GM18511 (cell line): ENCODE data around the gene TARBP2.
"Not testable (repeated sequence)": the region's sequence is repeated elsewhere in the genome, so short reads cannot be mapped to it uniquely, and the experiment has no call there.

Experiments used
- ATAC-seq: cut with Tn5 transposase; IDR thresholded peaks from one replicate; pipeline ENCODE4 v1.9.1; 2021; ENCODE audit warnings: mild to moderate bottlenecking, moderate library complexity; ENCODE audit not compliant: unreplicated experiment

Gene TARBP2

DNA sequence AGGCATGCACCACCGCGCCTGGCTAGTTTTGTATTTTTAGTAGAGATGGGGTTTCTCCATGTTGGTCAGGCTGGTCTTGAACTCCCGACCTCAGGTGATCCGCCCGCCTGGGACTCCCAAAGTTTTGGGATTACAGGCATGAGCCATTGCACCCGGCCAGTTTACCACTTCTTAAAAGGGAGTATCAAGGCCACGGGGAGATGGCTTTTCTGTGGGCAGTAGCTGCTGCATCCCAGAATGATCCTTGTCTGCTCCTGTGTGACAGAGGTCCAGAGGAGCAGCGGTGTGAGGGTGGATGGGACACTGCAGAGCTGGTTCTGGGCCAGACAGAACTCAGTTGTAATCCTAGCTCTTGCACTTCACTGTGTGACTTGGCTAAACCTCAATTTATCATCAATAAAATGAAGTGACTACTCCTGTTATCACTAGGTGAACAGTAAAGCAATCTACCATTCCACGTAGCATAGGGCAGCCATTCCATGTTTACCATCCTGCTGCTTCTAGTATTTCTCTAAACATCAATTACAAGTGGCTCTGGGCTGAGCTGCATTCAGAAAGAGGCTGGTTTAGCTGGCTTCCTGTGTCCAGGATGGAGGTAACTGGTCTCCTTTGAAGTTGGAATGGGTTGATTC is 9.2 kb downstream of the TARBP2 start:
- ATAC-seq, result no peak

DNA sequence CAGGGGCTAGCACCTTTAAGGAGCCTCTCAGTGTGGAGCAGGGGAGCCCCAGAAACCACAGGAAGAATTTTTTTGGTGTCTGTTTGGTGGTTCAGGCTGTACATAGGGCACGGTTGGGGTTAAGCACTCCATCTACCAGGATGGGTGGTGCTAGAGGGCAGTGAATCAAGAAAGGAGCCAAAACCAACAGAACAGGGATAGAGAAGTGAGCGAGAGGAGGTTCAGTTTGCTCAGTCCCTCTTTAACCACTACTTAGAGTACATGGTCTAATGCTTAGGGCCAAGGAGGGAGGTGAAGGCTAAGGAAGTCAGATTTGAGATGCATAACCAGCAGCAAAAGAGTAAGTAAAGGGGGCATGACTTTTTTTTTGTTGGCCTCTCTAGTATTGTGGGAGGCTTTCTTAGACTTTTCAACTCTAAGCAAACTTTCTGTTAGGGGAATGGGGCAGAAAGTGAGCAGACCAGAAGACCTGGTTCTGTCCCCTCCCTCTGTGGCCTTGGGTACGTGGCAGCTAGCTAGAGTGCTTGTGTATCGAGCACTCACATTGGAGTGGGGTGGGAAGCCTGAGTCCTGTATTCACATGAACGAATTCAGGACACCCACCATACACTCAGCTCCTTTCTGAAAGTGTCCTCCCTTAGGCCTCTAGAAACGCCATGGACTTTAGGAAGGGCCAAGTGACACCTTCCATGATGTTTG is 12.8 kb downstream of the TARBP2 start:
- ATAC-seq, result no peak

DNA sequence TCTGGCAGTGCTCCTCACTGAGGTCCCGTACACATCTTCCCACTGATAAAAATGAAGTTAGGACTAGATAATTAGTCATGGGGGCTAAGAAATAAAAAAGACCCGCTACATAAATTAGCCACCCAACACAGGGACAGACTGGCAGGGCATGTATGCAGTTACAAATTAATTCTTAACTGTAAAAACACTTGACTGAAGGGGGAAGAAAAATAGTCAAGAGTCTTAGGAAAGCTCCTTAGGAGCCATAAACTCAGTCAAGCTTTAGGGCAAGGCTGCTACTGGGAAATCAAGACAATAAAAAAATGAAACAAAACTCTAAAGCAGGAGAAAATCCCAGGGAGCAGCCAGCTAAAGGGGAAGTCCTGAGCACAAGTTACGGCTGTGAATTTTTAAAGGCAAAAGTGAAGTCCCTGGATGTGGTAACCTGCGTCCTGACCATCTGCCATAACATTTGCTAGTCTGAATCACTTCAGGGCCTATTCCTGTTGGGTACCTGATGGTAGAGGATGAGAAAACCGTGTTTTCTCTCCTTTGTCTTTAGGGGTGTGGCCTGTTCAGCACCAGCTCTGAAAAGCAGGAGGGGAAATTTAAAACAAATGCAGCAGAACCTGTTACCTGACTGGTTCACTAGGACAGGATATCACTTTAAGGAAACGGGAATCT is 13.7 kb downstream of the TARBP2 start:
- ATAC-seq, result no peak

DNA sequence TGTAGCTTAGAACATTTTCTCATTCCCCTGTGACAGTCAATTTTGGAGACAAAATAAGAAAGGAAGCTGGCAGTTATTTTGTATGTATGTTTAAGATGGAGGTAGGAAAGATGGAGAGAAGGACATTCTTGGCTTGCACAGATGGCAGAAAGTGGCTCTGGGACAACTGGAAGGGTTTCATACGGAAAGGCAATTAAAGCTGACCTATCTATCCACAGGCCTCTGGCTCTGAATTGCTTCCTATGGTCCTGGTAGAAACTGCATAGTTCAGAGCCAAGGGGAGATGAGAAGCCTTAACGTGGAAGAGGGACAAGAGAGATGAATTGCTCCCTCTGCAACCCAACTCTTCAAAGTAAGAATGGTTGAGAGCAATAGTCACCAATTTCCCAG is 14.2 kb downstream of the TARBP2 start:
- no peak for ATAC-seq

DNA sequence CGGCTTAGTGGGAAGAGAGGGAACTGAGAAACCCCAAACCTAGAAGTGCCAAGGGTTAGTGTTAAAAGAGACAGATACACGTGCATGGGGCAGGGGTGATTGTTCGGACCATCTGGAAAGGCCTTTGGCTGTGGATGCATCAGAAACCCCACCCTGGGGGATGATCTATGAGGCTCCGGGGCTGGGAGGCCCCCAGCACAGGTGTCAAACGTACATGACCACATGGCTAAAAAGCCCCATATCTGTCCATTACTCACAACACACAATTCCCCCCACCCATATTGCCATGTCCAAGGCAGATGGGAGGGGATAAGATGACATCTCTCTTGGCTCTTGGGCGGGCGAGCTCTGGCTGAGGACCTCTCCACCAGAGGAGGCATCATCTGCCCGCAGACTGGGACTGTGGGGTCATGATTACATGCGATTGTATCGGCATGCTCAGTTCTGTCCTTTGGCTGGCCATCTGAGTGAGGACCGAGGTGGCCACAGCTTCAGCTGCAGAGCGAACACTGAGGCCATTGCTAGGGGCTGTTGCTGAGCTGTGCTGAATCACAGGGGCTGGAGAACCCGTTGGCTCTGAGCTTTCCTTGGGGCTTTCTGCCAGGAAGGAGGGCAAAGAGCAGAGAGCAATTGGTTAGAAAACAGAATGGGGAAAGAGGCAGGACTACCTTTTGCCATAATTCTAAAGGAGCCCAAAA is 15.8 kb downstream of the TARBP2 start:
- ATAC-seq, result no peak

DNA sequence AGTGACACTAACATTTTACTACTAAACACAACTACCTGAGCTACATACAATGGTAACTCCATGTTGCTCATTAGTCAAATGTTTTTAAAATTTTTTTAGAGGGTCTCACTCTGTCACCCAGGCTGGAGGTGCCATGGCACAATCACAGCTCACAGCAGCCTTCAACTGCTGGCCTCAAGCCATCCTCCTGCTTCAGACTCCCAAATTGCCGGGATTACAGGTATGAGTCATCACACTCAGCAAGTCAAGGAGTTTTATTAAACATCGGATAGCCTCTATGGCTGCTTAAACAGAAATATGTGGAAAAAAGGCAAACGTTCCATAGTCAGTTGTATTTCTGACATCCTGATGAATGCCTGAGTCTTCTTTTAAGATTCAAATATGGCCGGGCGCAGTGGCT is 17.3 kb downstream of the TARBP2 start:
- ATAC-seq, result no peak

DNA sequence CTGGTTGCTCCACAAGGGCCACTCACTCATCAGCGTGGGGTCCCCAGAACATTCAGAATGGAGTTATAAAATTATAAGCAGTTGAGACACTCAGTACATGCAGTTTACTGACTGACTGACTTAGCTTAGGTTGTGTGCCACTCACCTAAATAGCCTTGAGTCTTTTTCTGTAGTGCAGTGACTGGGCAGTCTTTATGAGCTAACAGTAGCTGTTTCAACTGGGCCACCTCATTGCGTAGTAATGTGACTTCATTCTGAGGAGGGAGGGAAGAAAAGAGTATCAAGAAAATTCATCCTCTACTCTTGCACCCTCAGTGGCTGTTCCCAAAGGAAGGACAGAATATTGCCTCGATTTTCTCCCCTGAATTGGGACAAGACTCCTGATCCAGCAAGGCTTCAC is 22.0 kb downstream of the TARBP2 start:
- no peak for ATAC-seq

DNA sequence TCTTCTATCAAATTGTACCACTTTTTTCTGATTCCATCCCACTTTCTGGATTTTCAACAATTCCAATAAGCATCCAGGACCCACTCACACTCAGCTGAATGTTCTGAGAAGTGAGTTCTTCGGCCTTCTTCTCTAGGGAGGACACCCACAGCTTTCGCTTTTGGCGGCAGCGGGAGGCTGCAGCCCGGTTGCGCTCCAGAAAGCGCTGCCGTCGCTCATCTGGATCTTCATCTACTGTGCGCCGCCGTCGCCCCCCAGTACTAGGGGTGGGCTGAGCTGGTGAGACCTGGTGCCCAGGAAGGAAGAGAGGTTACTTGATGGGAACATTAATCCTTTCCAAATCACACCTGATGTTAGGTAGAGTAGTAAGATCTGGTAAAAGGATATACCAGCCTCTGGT is 23.4 kb downstream of the TARBP2 start:
- no peak for ATAC-seq

DNA sequence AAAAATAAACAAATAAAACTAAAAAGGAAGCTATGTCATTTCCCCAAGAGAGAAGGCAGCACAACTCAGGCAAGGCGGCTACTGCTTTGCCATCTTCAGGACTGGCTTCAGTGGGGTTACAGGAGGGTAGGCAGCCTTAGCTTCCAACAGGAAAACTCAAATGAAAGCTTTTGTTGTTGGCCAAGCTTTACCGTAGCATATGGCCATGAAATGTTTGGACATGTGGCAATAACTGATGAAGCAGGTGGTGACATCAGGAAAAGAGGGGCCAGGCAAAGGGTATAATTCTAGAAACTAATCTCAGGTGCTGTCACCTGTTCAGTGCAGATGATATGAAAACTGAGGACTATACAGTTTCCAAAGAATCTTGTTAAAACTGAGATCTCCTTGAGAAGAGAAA is 29.0 kb downstream of the TARBP2 start:
- no peak for ATAC-seq

DNA sequence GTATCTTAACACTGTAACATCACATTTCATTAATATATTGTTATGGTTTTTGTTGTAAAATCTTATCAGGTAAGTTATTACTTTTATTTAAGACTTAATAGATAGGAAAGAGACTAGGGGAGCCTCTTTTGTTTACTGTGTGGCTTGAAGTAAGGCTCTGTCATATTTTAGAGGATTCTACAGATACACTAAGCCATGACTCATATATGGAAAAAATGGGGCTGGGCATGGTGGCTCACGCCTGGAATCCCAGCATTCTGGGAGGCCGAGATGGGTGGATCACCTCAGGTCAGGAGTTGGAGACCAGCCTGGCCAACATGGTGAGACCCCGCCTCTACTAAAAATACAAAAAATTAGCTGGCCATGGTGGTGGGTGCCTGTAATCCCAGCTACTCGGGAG is 29.8 kb downstream of the TARBP2 start:
- ATAC-seq, result no peak

DNA sequence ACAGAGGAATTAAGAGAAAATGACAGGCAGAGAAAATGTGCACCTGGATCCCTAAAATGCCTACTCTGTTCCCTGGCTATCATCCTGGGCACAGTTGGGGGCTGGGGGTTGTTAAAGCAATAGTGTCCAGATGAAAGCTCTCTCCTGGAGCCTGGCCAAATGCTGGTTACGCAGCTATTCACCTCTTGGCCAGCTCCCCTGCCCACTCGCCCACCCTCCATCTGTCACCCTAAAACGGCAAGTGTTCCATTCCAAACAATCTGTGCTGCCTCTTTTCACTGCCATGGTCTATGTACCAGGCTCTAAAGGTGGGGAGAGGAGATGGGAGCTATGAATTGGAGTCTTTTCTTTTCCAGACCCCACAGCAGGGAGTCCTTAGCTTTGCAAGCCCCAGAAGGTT is 30.9 kb downstream of the TARBP2 start:
- no peak for ATAC-seq

DNA sequence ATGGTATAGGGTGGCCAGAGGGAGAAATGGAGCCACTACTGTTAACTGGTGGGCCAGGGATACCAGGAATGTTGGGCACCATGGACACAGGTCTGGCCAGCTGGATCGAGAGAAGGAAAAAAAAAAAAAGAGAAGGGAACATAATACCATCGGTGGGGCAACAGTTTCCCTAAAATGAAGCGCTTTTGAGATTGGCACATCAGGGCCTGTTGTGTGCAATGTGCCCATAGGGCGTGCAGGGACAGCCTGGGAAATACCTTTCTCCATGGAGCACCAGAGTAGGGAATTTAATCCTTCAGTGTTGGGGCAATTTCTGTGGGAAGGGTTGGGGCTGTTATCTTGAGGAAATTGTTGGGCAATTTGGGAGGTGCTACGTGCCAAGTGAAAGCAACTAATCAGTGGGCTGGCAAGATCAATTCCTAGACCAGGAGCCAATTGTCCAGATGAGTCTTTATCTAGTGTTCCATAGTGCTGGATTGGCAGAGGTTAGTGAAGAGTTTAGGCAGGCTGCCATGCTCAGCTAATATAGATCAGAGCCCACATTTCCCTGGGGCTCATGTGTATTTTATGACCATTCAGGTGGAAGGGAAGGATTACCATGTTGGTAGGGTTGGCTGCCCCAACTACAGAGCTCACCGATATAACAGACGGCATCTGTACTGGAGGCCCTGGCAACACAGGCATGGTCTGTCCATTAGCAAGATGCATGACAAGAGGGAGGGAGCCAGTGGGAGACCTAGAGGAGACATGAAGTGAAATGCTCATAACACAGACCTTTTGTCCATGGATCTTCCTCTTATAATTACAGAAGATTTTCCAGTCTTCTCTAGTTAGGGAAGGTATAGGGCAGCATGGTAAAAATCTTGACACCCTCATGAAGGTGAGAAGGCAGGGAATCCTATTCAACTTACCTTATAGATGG is 31.7 kb downstream of the TARBP2 start:
- ATAC-seq, result no peak

DNA sequence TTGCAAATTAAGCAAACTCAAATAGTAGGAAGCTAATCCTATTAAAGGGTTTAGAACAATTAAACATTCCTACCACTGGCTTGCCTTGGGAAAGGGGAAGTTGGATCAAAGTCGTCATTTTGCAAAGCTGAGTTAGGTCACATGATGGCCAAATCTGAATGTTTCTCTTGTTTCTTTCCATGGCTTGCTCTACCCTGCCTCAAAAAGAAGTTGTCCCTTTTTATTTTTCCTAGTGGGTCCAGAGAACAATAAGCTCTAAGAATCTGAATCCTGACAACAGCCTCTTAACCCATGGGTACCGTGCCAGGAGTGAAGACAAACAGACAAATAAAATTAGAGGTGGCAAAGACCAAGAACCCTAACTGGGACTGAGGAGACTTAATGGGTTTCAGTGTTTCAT is 32.4 kb downstream of the TARBP2 start:
- no peak for ATAC-seq

DNA sequence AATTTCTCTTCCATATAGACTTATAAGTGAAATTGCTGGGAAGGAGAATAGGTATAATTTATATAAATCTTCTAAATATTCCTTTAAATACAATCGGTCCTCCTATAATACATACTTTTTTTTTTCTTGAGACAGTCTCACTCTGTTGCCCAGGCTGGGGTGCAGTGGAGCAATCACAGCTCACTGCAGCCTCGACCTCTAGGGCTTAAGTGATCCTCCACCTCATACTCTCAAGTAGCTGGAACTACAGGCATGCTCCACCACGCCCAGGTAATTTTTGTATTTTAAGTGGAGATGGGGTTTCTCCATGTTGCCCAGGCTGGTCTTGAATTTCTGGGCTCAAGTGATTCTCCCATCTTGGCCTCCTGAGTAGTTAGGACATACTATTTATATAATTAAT is 35.9 kb downstream of the TARBP2 start:
- ATAC-seq, result no peak

DNA sequence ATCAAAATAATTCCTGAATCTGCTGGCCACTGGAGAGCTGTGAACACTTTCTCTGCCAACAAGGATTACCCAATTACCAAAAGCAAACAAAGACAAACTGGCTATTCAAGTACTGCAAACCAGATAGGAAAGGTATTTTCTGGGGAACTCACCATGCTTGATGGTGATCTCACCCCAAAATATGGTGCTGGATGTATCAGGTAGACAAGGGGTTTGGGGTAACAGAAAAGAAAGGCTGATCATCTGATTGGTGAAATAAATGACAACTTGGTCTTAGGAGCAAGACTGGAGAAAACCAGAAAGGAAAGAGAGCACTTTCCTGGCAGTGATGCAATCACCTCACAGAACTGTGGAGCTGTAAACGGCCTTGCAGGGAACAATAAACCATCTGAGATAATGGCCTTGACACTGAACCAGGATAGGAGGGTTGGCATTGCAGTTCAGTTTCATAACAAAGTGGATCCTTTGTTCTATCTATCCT is 37.2 kb downstream of the TARBP2 start:
- no peak for ATAC-seq

DNA sequence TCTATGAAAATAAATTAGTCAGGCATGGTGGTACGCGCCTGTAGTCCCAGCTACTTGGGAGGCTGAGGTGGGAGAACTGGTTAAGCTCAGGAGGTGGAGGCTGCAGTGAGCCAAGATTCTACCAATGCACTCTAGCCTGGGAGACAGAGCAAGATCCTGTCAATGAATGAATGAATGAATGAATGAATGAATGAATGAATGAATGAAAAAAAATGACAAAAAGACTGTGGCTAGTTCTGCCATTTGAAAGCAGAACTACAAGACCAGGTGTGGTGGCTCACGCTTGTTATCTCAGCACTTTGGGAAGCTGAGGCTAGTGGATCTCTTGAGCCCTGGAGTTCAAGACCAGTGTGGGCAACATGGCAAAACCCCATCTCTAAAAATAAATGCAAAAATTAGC is 38.4 kb downstream of the TARBP2 start:
- no peak for ATAC-seq

DNA sequence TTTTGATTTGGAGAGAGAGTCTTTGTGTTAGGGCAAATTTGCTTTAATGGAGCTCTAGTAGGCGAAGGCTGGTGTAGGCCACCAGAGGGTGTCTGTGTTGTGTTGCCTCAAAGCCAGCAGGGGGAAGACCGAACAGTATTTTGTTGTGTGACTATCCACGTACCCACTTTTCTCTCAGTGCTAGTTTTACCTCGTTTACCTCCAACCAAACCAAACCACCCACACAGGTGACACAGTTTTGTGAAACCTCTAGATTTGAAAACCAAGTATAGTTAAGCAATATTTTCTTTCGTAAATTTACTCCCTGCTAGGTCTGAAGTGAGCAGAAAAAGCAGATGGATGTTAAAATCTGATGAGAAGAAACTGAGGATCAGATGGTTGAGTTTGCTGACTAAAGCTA is 42.5 kb downstream of the TARBP2 start:
- ATAC-seq, result no peak

DNA sequence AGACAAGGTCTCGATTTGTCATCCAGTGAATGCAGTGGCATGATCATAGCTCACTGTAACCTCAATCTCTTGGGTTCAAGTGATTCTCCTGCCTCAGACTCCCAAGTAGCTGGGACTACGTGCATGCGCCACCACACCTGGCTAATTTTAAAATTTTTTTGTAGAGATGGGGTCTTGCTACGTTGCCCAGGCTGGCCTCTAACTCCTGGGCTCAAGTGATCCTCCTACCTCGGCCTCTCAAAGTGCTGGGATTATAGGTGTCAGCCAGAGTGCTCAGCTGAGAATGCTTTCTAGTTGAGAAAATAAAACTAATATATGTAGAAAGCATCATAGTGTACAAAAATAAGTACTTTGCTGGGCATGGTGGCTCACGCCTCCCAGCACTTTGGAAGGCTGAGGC is 47.3 kb downstream of the TARBP2 start:
- not testable (repeated sequence) for ATAC-seq

DNA sequence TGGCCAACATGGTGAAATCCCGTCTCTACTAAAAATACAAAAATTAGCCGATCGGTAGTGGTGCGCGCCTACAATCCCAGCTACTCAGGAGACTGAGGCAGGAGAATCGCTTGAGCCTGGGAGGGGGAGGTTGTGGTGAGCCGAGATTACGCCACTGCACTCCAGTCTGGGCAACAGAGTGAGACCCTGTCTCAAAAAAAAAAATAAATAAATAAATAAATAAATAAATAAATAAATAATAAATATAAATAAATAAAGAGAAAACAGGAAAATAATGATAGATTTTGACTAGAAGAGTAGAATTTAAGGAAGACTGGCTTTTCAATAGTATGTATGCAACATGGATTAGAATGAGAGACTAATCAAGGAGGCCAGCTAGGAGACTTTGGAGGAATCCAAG is 49.0 kb downstream of the TARBP2 start:
- ATAC-seq, result not testable (repeated sequence)

DNA sequence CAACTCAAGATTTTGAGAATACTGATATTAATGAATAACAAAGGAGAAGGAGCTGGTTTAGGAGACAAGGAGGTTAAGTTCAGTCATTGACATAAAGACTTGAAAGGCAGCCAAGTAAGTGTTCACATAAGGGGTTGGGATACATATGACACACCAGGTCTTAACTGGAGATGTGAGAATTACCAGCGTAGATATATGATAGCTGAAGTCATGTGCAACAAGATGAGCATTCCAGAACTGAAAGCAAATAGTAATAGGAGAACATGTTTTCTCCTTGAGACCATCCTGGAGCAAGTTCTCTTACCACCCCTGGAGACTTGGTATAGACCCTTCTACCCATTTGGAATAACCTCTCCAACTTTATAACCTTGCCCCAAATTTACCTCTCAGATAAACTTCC is 49.5 kb downstream of the TARBP2 start:
- no peak for ATAC-seq

DNA sequence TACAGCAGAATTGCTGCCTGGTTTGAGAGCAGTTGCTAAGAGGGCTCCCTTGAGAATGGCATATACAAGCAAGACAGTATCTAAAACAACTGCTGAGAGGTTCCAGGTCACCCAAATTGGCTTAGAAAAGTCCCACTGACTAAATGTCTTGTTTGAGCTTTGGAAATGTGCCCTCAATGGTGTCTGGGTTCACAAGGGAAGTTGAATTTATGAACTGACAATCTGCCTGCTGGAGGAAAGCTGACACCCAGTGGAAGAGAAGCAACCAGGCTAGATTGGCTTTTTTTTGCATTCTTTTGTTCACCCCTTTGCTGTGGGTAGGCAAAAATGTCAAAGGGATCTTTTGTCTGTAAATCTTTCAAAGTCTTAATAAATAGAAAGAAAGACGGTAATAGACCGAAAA is 50.8 kb downstream of the TARBP2 start:
- ATAC-seq, result no peak
